HG02588 (cell line): ENCODE results near the gene BHLHA9.
"Not testable (repeated sequence)": the region's sequence is repeated elsewhere in the genome, so short reads cannot be mapped to it uniquely, and the experiment has no call there.

Experiments
- ATAC-seq: cut with Tn5 transposase; IDR thresholded peaks from one replicate; pipeline ENCODE4 v1.9.1; 2021; ENCODE audit warnings: mild to moderate bottlenecking, moderate library complexity; ENCODE audit not compliant: unreplicated experiment

Gene BHLHA9

GRCh38 chr17:1298606-1299005 lies 28.4 kb downstream of the BHLHA9 start:
- no peak for ATAC-seq

GRCh38 chr17:1299552-1300370 lies 29.5 kb downstream of the BHLHA9 start:
- no peak for ATAC-seq

GRCh38 chr17:1300371-1300905 lies 30.2 kb downstream of the BHLHA9 start:
- no peak for ATAC-seq

- ATAC-seq = no peak
Measured at GRCh38 chr17:1301546-1301945, 31.3 kb downstream of the BHLHA9 start.

- no peak for ATAC-seq
Measured at GRCh38 chr17:1302761-1303160, 32.5 kb downstream of the BHLHA9 start.

GRCh38 chr17:1304522-1304921 lies 34.3 kb downstream of the BHLHA9 start:
- ATAC-seq = no peak

- no peak for ATAC-seq
Measured at GRCh38 chr17:1304962-1305563, 34.8 kb downstream of the BHLHA9 start.

- not testable (repeated sequence) for ATAC-seq
Measured at GRCh38 chr17:1307829-1308228, 37.6 kb downstream of the BHLHA9 start.

GRCh38 chr17:1312261-1312870 lies 42.1 kb downstream of the BHLHA9 start:
- ATAC-seq = no peak

- no peak for ATAC-seq
Measured at GRCh38 chr17:1313270-1314005, 43.2 kb downstream of the BHLHA9 start.

GRCh38 chr17:1315409-1315808 lies 45.2 kb downstream of the BHLHA9 start:
- ATAC-seq = no peak

GRCh38 chr17:1315891-1316403 lies 45.7 kb downstream of the BHLHA9 start:
- no peak for ATAC-seq
